GM23338 (cell line): Measurements from ENCODE around the gene NHLRC4. TPM values are rescaled to one million over a fixed set of nuclear protein-coding genes. Genes with fewer than 3 reads are reported as not detected.

ENCODE experiments used
- ATAC-seq: fragments of 200-7000 bp; cut with Tn5 transposase; 3 replicates; pipeline ENCODE4 v1.9.1; 2020
- DNase-seq: peaks from one replicate; pipeline ENCODE4 v3.0.0-alpha.2; 2015; ENCODE audit warnings: low spot score
- H2AFZ ChIP-seq: fragments of 200-600 bp; sonication (generic); 2 replicates; pipeline ENCODE4 v1.8.0; 2016; ENCODE audit warnings: antibody characterized with exemption, mild to moderate bottlenecking, moderate library complexity
- H3F3A ChIP-seq: fragments of 200-600 bp; sonication (generic); replicated peaks from 2 replicates; pipeline ENCODE4 v1.8.0; 2017; ENCODE audit warnings: antibody characterized with exemption, mixed run types, low read depth
- H3K27ac ChIP-seq: fragments of 200-600 bp; sonication (generic); 2 replicates; pipeline ENCODE4 v1.6.1; 2016; ENCODE audit warnings: low read depth
- H3K27me3 ChIP-seq: fragments of 200-600 bp; sonication (generic); 2 replicates; pipeline ENCODE4 v1.8.0; 2016; ENCODE audit warnings: mild to moderate bottlenecking, mixed run types, moderate library complexity; ENCODE audit not compliant: insufficient read depth
- H3K36me3 ChIP-seq: fragments of 200-600 bp; sonication (generic); 2 replicates; pipeline ENCODE4 v1.8.0; 2016; ENCODE audit warnings: mild to moderate bottlenecking; ENCODE audit not compliant: insufficient read depth
- H3K4me1 ChIP-seq: fragments of 200-600 bp; sonication (generic); 2 replicates; pipeline ENCODE4 v1.8.0; 2016; ENCODE audit warnings: mild to moderate bottlenecking, moderate library complexity; ENCODE audit not compliant: insufficient read depth
- H3K4me2 ChIP-seq: fragments of 200-600 bp; sonication (generic); 2 replicates; pipeline ENCODE4 v1.7.1; 2017; ENCODE audit warnings: mixed run types
- H3K4me3 ChIP-seq: fragments of 200-600 bp; sonication (generic); 2 replicates; pipeline ENCODE4 v1.6.1; 2016; ENCODE audit warnings: mixed run types
- H3K79me2 ChIP-seq: fragments of 200-600 bp; sonication (generic); replicated peaks from 2 replicates; pipeline ENCODE4 v1.8.0; 2017; ENCODE audit warnings: mild to moderate bottlenecking; ENCODE audit not compliant: insufficient read depth
- H3K9me2 ChIP-seq: fragments of 200-600 bp; sonication (generic); 2 replicates; pipeline ENCODE4 v1.8.0; 2017; ENCODE audit not compliant: insufficient read depth
- H4K20me1 ChIP-seq: fragments of 200-600 bp; sonication (generic); replicated peaks from 2 replicates; pipeline ENCODE4 v1.8.0; 2017; ENCODE audit warnings: mild to moderate bottlenecking; ENCODE audit not compliant: insufficient read depth
- H3K27ac Mint-ChIP-seq: 2 replicates; pipeline ENCODE4 v1.8.0; 2020; ENCODE audit warnings: inconsistent platforms, mild to moderate bottlenecking, moderate library complexity, mixed read lengths
- H3K27me3 Mint-ChIP-seq: 3 replicates; pipeline ENCODE4 v1.8.0; 2022; ENCODE audit warnings: low read depth, mild to moderate bottlenecking, moderate library complexity, mixed read lengths, inconsistent platforms; ENCODE audit not compliant: insufficient read depth, poor library complexity
- H3K36me3 Mint-ChIP-seq: 3 replicates; pipeline ENCODE4 v1.8.0; 2021; ENCODE audit warnings: low read depth, mild to moderate bottlenecking, inconsistent platforms, moderate library complexity, mixed read lengths
- H3K4me1 Mint-ChIP-seq: 3 replicates; pipeline ENCODE4 v1.8.0; 2020; ENCODE audit warnings: mild to moderate bottlenecking, inconsistent platforms, mixed read lengths
- H3K4me3 Mint-ChIP-seq: 3 replicates; pipeline ENCODE4 v1.8.0; 2021; ENCODE audit warnings: moderate library complexity, mild to moderate bottlenecking, inconsistent platforms, mixed read lengths
- H3K9me3 Mint-ChIP-seq: 3 replicates; pipeline ENCODE4 v1.8.0; 2020; ENCODE audit warnings: moderate library complexity, mild to moderate bottlenecking, inconsistent platforms, mixed read lengths
- CREB1 ChIP-seq: fragments of 250-450 bp; sonication (Bioruptor Pico); IDR thresholded peaks from 2 replicates; pipeline ENCODE4 v1.5.0; 2020; ENCODE audit warnings: low read depth, mild to moderate bottlenecking, moderate library complexity
- EZH2 ChIP-seq: fragments of 200-600 bp; sonication (generic); IDR thresholded peaks from one replicate; pipeline ENCODE4 v1.8.0; 2017; ENCODE audit warnings: antibody characterized with exemption, mild to moderate bottlenecking, low read depth; ENCODE audit not compliant: unreplicated experiment
- EZH2phosphoT487 ChIP-seq: fragments of 200-600 bp; sonication (generic); IDR thresholded peaks from one replicate; pipeline ENCODE4 v1.8.1; 2018; ENCODE audit warnings: antibody characterized with exemption; ENCODE audit not compliant: unreplicated experiment
- JUNB ChIP-seq: IDR thresholded peaks from one replicate; pipeline ENCODE4 v1.6.1; 2016; ENCODE audit warnings: antibody characterized with exemption; ENCODE audit not compliant: unreplicated experiment
- NANOG ChIP-seq: IDR thresholded peaks from 2 replicates; pipeline ENCODE4 v1.6.1; 2016; ENCODE audit warnings: antibody characterized with exemption, borderline replicate concordance
- POLR2AphosphoS5 ChIP-seq: IDR thresholded peaks from 2 replicates; pipeline ENCODE4 v1.6.1; 2016; ENCODE audit warnings: antibody characterized with exemption, low read depth
- STAT1 ChIP-seq: IDR thresholded peaks from one replicate; pipeline ENCODE4 v1.6.1; 2016; ENCODE audit warnings: antibody characterized with exemption; ENCODE audit not compliant: unreplicated experiment
- ZNF114 ChIP-seq: fragments of 250-450 bp; sonication (Bioruptor Pico); IDR thresholded peaks from 2 replicates; pipeline ENCODE4 v1.5.0; 2020; ENCODE audit warnings: mild to moderate bottlenecking, moderate library complexity
- ZNF331 ChIP-seq: fragments of 250-450 bp; sonication (Bioruptor Pico); IDR thresholded peaks from 2 replicates; pipeline ENCODE4 v1.5.0; 2020; ENCODE audit warnings: low read depth, mild to moderate bottlenecking, moderate library complexity
- polyA plus RNA-seq: library from polyadenylated mRNA; unstranded; fragments of >200 nt; fragmentation: Nextera tagmentation; extraction: Ambion mirVana; gene quantifications from 2 replicates; pipeline ENCODE4 v1.2.1, GENCODE V29; 2016
- total RNA-seq: library from RNA; depleted of rRNA; stranded (reverse); fragments of >200 nt; shearing (Covaris generic); gene quantifications from 2 replicates; pipeline ENCODE4 v1.2.3, GENCODE V29; 2014
- TF ChIP-seq, protein P1 (sequence below): fragments of 250-450 bp; sonication (Bioruptor Pico); IDR thresholded peaks from 2 replicates; pipeline ENCODE4 v1.5.0; 2020; ENCODE audit warnings: mild to moderate bottlenecking, moderate library complexity
- TF ChIP-seq, protein P2 (sequence below), 2 experiments: fragments of 200-600 bp in 1 of 2; sonication (generic) in 1 of 2; conservative IDR thresholded peaks; 2 replicates each; pipeline versions ENCODE4 v1.5.1 to v1.6.1; 2016 to 2017; ENCODE audit warnings: antibody characterized with exemption in 2 of 2, low read depth in 2 of 2, mild to moderate bottlenecking in 2 of 2, moderate library complexity in 1 of 2
- TF ChIP-seq, protein P3 (sequence below): IDR thresholded peaks from one replicate; pipeline ENCODE4 v1.6.1; 2018; ENCODE audit warnings: antibody characterized with exemption; ENCODE audit not compliant: unreplicated experiment
- TF ChIP-seq, protein P4 (sequence below): IDR thresholded peaks from 2 replicates; pipeline ENCODE4 v1.6.1; 2016; ENCODE audit warnings: antibody characterized with exemption

Gene NHLRC4
- total and polyA plus RNA-seq, 2 experiments from 2014 or later = 0.47 to 0.80 TPM

DNA sequence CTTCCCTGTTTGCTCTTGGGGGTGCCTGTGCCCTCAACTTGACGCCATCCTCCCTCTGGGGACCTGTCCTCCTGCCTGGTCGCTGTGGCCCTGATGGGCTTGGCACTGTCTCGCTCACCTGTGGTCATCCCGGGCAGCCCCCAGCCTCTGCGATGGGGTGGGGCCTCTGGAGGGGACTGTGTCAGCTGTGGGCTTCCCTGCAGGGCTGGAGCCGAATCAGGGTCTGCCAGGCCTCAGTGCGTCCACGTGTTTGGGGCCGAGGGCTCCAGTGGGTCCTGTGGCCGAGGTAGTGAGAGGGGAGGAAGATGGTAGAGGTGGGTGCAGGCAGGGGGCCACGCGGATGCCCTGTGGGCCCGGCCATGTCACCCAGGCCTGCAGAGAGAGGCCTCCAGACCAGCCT is 11.0 kb downstream of the NHLRC4 start:
- peaks cover 8% of the 10 kb centered on the region; the same call in 1 of the 2 replicates for H3F3A ChIP-seq
- no peaks in the 10 kb centered on the region for H3K36me3 ChIP-seq
- Mint-ChIP-seq H3K27ac (no peak overlapping the region), H3K27me3 (peaks cover 5% of the 10 kb centered on the region), H3K36me3 (no peaks in the 10 kb centered on the region), H3K9me3 (no peaks in the 10 kb centered on the region), H3K4me3 (no peak overlapping the region), H3K4me1 (peaks cover 4% of the 10 kb centered on the region)
- H3K79me2 ChIP-seq = no peaks in the 10 kb centered on the region
- H3K9me2 ChIP-seq = no peaks in the 10 kb centered on the region
- no peaks in the 10 kb centered on the region; the same call in 1 of the 2 replicates for H3K4me1 ChIP-seq
- H4K20me1 ChIP-seq = no peaks in the 10 kb centered on the region
- H3K4me3 ChIP-seq = no peak overlapping the region
- TF ChIP-seq ZNF331 (CRISPR knock-in tag) (no peak), EZH2 (no peak), JUNB (no peak), NANOG (no peak), EZH2phosphoT487 (no peak), ZNF114 (no peak), STAT1 (no peak), POLR2AphosphoS5 (no peak), CREB1 (CRISPR knock-in tag) (no peak)
- TF ChIP-seq, protein P1, sequence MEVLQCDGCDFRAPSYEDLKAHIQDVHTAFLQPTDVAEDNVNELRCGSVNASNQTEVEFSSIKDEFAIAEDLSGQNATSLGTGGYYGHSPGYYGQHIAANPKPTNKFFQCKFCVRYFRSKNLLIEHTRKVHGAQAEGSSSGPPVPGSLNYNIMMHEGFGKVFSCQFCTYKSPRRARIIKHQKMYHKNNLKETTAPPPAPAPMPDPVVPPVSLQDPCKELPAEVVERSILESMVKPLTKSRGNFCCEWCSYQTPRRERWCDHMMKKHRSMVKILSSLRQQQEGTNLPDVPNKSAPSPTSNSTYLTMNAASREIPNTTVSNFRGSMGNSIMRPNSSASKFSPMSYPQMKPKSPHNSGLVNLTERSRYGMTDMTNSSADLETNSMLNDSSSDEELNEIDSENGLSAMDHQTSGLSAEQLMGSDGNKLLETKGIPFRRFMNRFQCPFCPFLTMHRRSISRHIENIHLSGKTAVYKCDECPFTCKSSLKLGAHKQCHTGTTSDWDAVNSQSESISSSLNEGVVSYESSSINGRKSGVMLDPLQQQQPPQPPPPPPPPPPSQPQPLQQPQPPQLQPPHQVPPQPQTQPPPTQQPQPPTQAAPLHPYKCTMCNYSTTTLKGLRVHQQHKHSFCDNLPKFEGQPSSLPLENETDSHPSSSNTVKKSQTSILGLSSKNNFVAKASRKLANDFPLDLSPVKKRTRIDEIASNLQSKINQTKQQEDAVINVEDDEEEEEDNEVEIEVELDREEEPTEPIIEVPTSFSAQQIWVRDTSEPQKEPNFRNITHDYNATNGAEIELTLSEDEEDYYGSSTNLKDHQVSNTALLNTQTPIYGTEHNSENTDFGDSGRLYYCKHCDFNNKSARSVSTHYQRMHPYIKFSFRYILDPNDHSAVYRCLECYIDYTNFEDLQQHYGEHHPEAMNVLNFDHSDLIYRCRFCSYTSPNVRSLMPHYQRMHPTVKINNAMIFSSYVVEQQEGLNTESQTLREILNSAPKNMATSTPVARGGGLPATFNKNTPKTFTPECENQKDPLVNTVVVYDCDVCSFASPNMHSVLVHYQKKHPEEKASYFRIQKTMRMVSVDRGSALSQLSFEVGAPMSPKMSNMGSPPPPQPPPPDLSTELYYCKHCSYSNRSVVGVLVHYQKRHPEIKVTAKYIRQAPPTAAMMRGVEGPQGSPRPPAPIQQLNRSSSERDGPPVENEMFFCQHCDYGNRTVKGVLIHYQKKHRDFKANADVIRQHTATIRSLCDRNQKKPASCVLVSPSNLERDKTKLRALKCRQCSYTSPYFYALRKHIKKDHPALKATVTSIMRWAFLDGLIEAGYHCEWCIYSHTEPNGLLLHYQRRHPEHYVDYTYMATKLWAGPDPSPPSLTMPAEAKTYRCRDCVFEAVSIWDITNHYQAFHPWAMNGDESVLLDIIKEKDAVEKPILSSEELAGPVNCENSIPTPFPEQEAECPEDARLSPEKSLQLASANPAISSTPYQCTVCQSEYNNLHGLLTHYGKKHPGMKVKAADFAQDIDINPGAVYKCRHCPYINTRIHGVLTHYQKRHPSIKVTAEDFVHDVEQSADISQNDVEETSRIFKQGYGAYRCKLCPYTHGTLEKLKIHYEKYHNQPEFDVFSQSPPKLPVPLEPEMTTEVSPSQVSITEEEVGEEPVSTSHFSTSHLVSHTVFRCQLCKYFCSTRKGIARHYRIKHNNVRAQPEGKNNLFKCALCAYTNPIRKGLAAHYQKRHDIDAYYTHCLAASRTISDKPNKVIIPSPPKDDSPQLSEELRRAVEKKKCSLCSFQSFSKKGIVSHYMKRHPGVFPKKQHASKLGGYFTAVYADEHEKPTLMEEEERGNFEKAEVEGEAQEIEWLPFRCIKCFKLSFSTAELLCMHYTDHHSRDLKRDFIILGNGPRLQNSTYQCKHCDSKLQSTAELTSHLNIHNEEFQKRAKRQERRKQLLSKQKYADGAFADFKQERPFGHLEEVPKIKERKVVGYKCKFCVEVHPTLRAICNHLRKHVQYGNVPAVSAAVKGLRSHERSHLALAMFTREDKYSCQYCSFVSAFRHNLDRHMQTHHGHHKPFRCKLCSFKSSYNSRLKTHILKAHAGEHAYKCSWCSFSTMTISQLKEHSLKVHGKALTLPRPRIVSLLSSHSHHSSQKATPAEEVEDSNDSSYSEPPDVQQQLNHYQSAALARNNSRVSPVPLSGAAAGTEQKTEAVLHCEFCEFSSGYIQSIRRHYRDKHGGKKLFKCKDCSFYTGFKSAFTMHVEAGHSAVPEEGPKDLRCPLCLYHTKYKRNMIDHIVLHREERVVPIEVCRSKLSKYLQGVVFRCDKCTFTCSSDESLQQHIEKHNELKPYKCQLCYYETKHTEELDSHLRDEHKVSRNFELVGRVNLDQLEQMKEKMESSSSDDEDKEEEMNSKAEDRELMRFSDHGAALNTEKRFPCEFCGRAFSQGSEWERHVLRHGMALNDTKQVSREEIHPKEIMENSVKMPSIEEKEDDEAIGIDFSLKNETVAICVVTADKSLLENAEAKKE (CRISPR knock-in tag) = no peak
- TF ChIP-seq, protein P2, sequence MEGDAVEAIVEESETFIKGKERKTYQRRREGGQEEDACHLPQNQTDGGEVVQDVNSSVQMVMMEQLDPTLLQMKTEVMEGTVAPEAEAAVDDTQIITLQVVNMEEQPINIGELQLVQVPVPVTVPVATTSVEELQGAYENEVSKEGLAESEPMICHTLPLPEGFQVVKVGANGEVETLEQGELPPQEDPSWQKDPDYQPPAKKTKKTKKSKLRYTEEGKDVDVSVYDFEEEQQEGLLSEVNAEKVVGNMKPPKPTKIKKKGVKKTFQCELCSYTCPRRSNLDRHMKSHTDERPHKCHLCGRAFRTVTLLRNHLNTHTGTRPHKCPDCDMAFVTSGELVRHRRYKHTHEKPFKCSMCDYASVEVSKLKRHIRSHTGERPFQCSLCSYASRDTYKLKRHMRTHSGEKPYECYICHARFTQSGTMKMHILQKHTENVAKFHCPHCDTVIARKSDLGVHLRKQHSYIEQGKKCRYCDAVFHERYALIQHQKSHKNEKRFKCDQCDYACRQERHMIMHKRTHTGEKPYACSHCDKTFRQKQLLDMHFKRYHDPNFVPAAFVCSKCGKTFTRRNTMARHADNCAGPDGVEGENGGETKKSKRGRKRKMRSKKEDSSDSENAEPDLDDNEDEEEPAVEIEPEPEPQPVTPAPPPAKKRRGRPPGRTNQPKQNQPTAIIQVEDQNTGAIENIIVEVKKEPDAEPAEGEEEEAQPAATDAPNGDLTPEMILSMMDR (conservative IDR thresholded peaks at IDR 0.05; ENCODE audit: low read depth in 2 of 2) = no peak
- TF ChIP-seq, protein P3, sequence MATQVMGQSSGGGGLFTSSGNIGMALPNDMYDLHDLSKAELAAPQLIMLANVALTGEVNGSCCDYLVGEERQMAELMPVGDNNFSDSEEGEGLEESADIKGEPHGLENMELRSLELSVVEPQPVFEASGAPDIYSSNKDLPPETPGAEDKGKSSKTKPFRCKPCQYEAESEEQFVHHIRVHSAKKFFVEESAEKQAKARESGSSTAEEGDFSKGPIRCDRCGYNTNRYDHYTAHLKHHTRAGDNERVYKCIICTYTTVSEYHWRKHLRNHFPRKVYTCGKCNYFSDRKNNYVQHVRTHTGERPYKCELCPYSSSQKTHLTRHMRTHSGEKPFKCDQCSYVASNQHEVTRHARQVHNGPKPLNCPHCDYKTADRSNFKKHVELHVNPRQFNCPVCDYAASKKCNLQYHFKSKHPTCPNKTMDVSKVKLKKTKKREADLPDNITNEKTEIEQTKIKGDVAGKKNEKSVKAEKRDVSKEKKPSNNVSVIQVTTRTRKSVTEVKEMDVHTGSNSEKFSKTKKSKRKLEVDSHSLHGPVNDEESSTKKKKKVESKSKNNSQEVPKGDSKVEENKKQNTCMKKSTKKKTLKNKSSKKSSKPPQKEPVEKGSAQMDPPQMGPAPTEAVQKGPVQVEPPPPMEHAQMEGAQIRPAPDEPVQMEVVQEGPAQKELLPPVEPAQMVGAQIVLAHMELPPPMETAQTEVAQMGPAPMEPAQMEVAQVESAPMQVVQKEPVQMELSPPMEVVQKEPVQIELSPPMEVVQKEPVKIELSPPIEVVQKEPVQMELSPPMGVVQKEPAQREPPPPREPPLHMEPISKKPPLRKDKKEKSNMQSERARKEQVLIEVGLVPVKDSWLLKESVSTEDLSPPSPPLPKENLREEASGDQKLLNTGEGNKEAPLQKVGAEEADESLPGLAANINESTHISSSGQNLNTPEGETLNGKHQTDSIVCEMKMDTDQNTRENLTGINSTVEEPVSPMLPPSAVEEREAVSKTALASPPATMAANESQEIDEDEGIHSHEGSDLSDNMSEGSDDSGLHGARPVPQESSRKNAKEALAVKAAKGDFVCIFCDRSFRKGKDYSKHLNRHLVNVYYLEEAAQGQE = no peak
- TF ChIP-seq, protein P4, sequence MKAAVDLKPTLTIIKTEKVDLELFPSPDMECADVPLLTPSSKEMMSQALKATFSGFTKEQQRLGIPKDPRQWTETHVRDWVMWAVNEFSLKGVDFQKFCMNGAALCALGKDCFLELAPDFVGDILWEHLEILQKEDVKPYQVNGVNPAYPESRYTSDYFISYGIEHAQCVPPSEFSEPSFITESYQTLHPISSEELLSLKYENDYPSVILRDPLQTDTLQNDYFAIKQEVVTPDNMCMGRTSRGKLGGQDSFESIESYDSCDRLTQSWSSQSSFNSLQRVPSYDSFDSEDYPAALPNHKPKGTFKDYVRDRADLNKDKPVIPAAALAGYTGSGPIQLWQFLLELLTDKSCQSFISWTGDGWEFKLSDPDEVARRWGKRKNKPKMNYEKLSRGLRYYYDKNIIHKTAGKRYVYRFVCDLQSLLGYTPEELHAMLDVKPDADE = no peak
- H3K27ac ChIP-seq = no peak overlapping the region
- no peaks in the 10 kb centered on the region for H3K27me3 ChIP-seq
- ATAC-seq (no peak), DNase-seq (no peak)
- no peak overlapping the region for H2AFZ ChIP-seq
- H3K4me2 ChIP-seq = no peak overlapping the region
